ENCODE results near the gene ATG7.
"Not testable (repeated sequence)": the region's sequence is repeated elsewhere in the genome, so short reads cannot be mapped to it uniquely, and the experiment has no call there.

The ATG7 gene

DNA sequence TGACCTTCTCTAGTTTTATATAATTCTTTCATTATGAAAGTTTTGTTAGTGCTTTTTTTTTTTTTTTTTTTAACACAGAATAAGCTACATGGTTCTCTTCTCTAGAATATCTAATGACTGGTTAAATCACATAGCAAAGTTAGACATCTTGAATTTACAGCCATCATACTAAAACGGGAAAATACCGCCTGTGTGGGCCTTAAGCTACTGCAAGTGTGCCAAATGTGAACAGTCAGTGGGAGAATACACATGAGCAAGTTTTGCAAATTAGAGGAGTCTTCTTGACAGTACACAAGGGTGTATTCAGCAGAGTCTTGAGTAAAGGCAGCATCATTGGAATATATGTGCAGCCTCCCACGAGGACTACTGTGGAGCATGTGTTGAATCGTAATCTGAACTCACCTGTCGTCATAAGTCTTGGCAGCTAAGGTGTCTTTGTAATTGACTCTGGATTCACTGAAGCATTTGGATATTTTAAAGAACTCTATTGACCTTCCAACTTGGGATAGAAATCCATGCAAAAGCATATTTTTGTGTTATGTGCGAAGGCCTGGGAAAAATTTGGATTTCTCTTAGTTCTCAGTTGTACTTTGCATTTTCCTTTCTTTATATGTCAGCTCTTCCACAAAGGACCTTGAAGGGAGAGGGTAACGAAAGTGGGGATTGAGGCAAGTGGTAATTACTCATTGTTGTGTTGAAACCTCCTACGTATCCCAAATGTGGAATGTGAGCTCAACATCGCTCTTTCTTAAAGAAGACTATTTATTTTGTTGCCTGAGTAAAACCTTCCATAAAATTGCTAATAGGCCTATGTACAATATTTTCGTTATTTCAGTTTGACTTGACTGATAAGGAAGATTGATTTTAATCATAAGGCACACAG is 117.4 kb downstream of the ATG7 start:
- no peak for DNase-seq (ENCODE audit: low spot score)

GRCh38 chr3:11390411-11391131 is 118.4 kb downstream of the ATG7 start:
- no peak for DNase-seq (ENCODE audit: low spot score)

- DNase-seq (ENCODE audit: low spot score), result no peak
These were observed 119.1 kb downstream of the ATG7 start for GRCh38 chr3:11391174-11391879.

GRCh38 chr3:11392014-11392859 is 120.0 kb downstream of the ATG7 start:
- no peak for DNase-seq (ENCODE audit: low spot score)

DNA sequence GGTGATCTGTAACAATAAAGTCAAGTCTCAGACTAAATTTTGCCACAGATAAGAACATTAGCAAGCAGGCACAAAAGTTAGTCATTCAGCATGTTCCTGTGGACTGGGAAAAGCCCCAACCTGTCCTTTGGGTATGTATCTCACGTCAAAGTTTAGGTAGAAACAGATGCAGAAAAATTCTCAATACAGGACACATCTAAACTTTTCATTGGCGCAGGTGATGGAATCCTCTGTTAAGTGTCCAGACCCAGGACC is 120.6 kb downstream of the ATG7 start:
- no peak for DNase-seq (ENCODE audit: low spot score)

DNA sequence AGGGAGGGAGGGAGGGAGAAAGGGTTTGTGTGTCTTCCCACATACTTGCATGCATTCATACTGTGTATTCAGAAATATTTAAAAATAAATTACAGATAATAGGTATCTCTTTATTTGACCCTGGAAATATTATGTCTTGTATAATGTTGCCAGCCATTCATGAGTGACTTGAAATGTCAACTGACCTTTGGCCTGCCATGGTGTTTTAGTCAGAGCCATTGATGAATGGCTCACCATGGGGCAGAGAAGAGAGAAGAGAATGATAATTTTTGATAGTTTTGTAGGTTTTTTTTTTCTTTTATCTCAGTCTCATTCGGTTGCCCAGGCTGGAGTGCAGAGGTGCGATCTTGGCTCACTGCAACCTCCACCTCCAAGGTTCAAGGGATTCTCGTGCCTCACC is 121.2 kb downstream of the ATG7 start:
- no peak for DNase-seq (ENCODE audit: low spot score)

- no peak for DNase-seq (ENCODE audit: low spot score)
These were observed 122.2 kb downstream of the ATG7 start for GRCh38 chr3:11394392-11394791.

DNA sequence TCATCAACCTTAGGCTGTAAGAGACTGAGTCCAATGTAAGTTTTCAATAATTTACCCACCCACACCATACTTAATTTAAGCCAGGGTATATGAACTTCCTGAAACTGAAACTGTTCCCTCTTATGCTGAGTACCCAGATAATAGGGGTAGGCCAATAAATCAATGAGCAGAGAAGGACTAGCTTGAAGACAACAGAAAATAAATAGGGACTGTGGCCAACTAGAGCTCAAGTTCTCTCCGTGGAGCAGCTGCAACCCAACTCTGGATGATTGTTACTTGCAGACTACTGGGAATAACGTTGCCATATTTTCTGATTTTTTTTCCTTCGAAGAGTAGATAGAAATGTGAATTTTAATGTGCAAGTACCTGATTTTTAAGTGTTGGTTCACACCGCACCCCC is 128.0 kb downstream of the ATG7 start:
- no peak for DNase-seq (ENCODE audit: low spot score)

GRCh38 chr3:11401434-11401833 is 129.2 kb downstream of the ATG7 start:
- no peak for DNase-seq (ENCODE audit: low spot score)

GRCh38 chr3:11405323-11405722 is 133.1 kb downstream of the ATG7 start:
- no peak for DNase-seq (ENCODE audit: low spot score)

DNA sequence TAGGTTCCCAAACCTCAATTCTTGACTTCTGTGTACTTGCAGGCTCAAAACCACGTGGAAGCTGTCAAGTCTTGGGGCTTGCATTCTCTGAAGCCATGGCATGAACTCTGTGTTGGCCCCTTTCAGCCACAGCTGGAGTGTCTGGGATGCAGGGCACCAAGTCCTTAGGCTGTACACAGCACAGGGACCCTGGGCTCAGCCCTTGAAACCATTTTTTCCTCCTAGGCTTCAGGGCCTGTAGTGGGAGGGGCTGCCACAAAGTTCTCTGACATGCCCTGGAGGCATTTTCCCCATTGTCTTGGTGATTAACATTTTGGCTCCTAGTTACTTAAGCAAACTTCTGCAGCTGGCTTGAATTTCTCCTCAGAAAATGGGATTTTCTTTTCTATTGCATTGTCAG is 135.4 kb downstream of the ATG7 start:
- no peak for DNase-seq (ENCODE audit: low spot score)

- not testable (repeated sequence) for DNase-seq (ENCODE audit: low spot score)
These were observed 136.2 kb downstream of the ATG7 start for GRCh38 chr3:11408324-11408859.

DNA sequence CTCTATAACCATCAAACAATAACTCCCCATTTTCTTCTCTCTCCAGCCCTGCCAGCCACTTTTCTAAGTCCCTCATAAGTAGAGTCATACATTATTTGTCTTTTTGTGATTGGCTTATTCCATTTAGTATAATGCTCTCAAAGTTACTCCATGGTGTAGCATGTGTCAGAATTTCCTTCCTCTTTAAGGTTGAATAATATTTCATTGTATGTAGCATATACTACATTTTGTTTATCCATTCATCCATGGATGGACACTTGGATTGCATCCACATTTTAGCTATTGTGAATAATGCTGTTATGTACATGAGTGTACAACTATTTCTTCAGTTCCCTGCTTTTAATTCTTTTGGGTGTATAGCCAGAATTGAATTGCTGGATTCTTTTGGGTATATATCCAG is 138.4 kb downstream of the ATG7 start:
- DNase-seq (ENCODE audit: low spot score), result no peak

DNA sequence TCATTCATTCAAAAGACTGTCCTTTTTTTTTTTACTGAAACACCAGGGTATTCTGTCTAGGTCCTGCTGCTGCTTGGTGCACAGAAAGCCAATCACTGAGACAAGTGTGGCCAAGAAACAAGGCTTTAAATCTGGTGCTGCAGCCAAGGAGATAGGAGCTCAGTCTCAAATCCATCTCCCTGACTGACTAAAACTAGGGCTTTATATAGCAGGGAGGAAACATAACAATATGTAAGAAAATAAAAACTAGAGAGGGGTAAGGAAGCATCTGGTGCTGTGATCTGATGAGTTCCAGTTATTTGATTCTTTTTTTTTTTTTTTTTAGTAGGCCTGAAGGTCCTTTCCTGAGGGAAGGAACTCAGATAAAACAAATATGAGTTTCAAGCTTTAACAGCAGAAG is 139.8 kb downstream of the ATG7 start:
- DNase-seq (ENCODE audit: low spot score), result no peak

- no peak for DNase-seq (ENCODE audit: low spot score)
These were observed 140.9 kb downstream of the ATG7 start for GRCh38 chr3:11413071-11413470.

DNA sequence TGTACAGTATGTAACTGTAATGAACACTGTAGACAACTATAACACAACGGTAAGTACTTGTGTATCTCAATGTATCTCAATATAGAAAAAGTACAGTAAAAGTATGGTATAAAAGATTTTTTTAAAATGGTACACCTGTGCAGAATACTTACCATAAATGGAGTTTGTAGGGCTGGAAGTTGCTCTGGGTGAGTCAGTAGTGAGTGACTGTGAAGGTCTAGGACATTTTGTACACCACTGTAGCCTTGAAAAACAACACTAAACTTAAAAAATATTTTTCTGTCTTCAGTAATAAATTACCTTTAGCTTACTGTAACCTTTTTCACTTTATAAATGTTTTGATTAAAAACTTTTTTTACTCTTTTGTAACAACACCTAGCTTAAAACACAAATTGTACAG is 142.9 kb downstream of the ATG7 start:
- no peak for DNase-seq (ENCODE audit: low spot score)

- no peak for DNase-seq (ENCODE audit: low spot score)
These were observed 147.9 kb downstream of the ATG7 start for GRCh38 chr3:11420066-11420465.

DNA sequence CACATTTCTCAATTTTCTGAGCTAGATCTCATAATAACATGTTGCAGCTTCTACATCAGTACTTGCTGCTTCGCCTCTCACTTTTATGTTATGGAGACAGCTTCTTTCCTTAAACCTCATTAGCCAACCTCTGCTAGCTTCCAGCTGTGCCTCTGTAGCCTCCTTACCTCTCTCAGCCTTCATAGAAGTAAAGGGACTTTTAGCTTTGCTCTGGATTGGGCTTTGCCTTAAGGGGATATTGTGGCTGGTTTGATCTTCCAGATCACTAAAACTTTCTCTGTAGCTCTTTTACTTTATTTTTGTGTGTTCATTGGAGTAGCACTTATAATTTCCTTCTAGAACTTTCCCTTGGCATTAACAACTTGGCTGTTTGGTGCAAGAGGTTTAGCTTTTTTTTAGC is 150.1 kb downstream of the ATG7 start:
- DNase-seq (ENCODE audit: low spot score), result no peak

DNA sequence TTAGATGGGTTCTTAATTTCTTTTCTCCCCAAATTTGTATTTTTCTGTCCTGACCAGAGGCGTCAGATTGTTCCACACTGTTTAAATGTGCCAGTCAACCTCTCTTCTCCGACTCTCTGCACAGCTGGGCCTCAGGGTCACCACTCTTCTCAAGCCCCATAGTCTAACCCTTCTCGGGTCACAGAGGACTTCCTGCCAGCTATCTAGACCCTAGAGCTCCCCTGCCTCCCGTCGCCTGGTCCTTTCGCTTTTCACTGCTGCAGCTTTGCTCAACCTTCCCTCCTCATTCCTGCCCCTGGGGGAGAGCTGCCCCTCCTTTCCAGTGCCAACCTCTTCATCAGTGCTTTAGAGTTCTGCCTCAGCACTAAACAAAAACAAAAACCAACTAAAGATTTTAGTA is 151.7 kb downstream of the ATG7 start:
- no peak for DNase-seq (ENCODE audit: low spot score)

DNA sequence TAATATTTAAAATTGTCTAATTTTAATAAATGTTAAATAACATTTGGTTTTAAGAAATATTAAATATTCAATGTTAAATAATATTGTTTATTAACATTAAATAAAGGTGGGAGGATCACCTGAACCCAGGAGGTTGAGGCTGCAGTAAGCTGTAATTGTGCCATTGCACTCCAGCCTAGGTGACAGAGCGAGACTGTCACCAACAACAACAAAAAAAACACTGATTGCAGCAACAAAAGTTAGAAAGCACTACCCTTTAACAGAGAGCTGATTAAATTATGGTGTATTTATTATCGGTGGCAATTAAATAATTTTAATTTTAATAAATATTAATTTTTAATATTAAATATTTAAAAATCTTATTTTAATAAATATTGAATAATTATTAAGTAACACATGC is 152.1 kb downstream of the ATG7 start:
- DNase-seq (ENCODE audit: low spot score), result no peak

GRCh38 chr3:11430207-11430606 is 158.0 kb downstream of the ATG7 start:
- no peak for DNase-seq (ENCODE audit: low spot score)

GRCh38 chr3:11430624-11431023 is 158.4 kb downstream of the ATG7 start:
- no peak for DNase-seq (ENCODE audit: low spot score)
